GM23248 (cell line): Measurements from ENCODE around the gene PRPSAP1.

Experiments used
- EZH2 ChIP-seq: fragments of 200-600 bp; sonication (generic); IDR thresholded peaks from 2 replicates; pipeline ENCODE4 v1.6.1; 2018; ENCODE audit warnings: antibody characterized with exemption, mild to moderate bottlenecking; ENCODE audit not compliant: insufficient read depth, poor library complexity, severe bottlenecking
- EZH2phosphoT487 ChIP-seq: fragments of 200-600 bp; sonication (generic); IDR thresholded peaks from 2 replicates; pipeline ENCODE4 v1.6.1; 2018; ENCODE audit warnings: antibody characterized with exemption, moderate library complexity, mild to moderate bottlenecking, low read depth; ENCODE audit not compliant: insufficient read depth

GRCh38 chr17:76343106-76343505, 10.6 kb downstream of the PRPSAP1 start:
- TF ChIP-seq EZH2 (no peak), EZH2phosphoT487 (no peak)
